ENCODE results near the gene SCUBE1.

DNA sequence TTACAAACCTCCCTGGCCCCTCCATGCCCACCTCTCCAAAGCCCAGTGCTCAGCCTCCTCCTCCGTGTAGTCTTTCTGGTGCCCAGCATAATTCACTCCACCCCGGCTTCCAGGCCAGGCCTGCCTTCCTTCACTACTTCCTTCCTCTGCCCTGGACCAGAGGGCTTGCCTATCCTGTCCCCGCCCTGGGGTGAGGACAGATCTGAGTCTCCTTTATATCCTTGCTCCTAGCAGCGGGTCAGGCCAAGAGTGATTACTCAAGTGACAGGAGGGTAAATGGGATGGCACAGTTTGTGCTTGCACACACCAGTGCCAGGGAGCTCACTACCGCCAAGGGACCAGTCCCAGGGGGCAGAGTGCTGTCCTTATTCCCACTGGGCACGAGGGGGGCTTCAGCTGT, 48.0 kb downstream of the SCUBE1 start:
- no peak for TF ChIP-seq POLR2A (IDR thresholded peaks at IDR 0.05)
- no peak for TF ChIP-seq CTCF (IDR thresholded peaks at IDR 0.05)
